Stimulated activated CD4-positive, alpha-beta T cell treated with anti-CD3 and anti-CD28 coated beads, TNF-alpha, amount 100 ng/mL, for 1 hour (primary cell): ENCODE data around the gene FRMD4A.
A peak's percentile ranks its signal among the peaks of the same experiment; 100 is the strongest.

Experiments used
- DNase-seq, 3 donors: peaks; one replicate each; pipeline ENCODE4 v3.0.0-alpha.2; 2020; ENCODE audit warnings: low read depth in 3 of 3, low spot score in 1 of 3

Gene FRMD4A

DNA sequence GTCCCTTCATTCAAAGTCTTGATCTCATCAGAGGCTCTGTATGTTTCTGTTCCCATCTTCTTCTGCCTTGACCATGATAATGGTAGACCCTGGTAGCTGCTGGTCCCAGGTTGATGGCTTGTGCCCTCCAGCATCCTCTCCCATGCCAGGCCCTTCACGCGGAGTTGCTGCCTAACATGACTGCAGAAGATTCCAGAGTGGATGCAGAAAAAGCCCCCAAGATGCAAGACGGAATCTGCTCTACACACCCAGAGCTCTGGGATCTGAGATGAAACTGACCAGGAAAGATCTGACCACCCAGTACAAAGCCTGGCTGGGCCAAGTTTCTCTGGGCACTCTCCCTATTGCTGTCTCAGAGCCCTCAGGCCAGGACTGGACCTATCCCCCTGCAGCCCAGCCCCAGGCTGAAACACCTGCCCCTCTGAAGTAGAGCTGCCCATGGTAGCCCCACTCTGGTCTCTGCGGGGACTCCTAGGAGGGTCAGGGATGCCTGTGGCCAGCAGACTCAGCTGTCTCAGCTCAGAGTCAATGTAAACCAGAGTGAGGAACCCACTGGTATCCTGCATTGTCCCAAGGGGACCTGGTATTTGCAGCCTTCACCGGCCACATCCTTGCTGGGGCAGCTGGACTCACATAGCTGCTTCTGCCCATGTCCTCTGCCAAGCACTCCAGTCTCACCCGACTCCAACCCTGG, 9.5 kb upstream of the FRMD4A start:
- no peak for DNase-seq

GRCh38 chr10:14336736-14337135, 6.0 kb upstream of the FRMD4A start:
- DNase-seq = no peak

DNA sequence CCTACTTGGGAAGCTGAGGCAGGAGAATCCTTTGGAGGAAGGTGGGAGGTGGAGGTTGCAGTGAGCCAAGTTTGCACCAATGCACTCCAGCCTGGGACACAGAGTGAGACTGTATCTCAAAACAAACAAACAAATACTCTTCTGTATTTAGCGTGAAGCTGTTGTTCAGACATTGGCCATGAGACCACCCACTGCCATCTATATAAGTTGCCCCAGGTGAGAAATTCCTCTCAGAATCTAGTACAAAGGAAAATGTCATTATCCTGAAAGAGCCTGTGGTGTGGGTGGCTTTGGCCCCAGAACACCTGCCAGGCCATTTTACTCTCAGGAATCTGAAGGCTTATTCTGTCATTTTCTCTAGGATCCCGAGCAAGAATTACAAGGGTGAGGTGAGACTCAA, 4.0 kb upstream of the FRMD4A start:
- no peak for DNase-seq

- no peak for DNase-seq
Measured at GRCh38 chr10:14333606-14334005, 2.9 kb upstream of the FRMD4A start.

GRCh38 chr10:14332903-14333302, 2.2 kb upstream of the FRMD4A start:
- DNase-seq = no peak

DNA sequence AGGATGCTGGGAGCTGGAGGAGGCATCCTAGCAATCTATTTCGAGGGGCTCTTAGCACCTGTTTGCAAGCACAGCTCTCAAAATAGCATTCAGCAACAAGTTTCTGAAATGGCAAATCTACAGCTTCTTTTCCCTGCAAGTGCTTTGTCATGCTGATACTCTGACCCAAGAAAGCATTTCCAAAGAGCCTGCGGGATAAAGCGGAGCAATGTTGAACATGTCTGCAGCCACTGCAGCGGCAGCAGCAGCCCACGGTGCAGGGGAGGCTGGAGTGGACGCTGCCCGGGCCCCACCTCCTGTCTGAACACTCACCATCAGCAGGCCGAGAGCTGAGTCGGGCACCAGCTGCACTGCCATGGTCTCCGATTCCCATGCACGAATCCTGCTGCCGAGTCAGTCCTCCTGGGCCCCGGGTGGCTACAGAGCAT, 964 bp downstream of the FRMD4A start:
- no peak for DNase-seq

DNA sequence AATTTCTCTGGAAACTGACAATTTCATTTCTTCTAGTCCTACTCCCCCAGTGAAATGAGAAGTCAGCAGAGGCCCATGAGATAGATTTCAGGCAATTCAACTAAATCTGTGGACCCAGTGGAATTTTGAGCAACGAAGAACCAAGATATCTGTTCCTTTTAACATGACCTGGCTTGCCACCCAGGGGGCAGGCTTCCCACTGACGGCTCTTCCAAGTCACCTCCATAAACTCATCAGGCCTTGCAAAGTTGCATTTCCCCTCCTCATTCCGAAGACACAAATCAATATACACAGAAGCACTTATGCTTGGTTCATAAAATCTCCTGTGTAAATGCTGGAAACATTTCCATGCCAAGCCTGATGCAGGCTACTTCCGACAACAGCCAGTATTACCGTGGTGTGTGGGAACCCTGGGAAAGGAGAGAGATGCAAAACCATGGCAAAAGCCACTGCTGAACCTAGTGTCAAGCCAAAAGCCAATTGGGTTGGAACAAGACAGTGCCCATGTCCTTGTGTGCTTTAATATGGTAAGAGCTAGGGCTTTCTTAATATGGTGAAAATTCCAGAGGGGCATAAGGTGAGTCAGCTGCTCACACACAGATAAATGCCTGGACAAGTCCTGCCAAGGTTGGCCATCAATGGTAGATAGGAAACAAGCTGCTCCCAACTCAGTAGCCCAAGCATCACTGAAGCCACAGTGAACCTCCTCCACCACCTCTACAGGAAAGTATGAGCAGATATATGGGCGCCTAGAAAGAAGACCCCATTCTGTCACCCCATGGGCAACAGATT, 1.6 kb downstream of the FRMD4A start:
- DNase-seq = no peak

DNA sequence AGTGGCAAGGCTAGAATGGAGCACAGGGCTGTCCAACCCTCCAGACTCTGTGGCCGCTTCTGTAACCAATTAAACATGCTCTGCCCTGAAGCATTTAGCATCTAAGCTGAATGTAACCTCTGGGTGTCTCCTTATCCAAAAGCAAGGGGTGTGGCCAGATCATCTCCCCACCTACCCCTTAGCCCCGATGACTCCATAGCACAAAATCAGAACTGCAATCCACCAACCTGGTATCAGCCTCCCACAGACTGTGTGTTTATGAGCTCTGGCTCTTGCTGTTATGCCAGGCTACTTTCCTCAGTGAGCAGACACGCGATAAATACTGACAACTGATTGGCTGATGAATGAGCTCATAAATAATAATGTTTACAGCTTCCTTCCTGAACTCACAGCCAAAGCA, 3.2 kb downstream of the FRMD4A start:
- no peak for DNase-seq

DNA sequence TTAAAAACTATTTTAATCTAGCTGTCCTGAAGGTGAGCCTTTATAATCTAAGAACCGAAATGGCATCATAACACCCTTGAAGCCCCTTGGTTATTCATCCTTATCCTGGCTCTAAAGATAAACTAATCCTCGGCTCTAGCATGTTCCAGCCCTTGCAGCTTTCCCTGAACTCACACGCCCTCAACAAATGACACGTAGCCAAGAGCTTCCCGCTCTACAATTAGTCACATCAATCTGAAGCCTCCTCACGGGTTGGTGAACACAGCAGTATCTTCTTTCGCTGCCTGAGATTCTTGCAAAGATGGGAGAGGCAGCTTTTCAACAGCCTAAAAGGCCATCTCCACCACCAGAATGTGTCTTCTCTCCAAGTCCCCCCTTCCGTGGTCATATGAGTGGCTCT, 4.1 kb downstream of the FRMD4A start:
- no peak for DNase-seq

DNA sequence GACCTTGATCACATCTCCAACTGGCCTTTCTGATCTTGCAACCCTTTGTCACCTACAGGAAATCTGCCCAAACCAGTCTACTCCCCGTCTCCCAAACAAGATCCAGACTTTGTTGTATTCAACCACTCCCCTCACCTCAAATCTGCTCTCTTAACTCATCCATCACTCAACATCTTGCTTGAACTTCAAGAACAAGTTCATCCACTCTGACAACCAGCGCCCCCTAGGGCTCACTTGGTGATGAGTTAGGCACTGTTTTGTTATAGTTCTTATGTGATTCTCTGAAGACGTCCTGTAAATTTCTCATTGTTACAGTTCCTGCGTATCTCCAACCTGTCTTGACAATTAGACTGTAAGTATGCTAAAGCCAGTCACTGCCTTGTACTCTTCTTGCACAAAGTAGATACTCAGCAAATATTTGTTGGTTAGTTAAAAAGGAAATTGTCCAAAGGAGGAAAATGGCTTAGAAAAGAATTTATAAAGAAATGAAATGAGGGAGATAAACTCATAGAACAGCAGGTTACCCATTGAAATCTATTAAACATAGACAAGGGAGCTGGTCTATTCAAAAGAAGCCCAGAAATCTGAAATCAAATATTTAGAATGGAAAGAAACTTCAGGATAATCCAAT, 5.3 kb downstream of the FRMD4A start:
- peak in 1 of 3 donors; percentile 56 for DNase-seq

DNA sequence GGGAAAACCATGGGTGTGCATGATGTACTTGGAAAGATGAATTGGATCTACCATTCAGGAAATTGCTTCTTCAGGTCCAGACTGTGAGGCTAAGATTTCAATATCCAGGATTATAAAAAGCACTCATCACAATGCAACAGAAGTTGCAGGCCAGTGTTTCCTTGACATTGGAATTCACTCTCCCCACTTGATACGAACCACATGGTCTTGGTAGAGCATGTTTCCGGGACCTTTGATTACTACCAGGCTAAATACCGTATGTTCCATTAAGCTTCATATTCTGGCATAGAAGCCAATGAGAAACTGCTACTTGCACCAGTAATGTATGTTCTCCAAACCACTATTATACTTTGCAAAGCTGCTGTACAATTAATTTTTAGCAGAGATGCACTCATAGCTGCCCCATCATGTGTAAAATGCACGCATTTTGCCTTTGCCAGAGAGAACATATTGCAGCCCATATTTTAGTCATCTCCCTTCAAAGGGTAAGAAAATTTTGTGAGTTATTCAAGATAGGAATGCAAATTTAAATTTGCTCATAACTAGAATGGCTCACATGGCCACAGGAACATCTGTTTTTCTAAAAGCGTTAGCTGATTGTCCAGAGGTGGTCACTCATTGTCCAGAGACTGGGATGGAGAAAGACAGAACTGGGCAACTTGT, 8.1 kb downstream of the FRMD4A start:
- no peak for DNase-seq

GRCh38 chr10:14318007-14318406, 12.7 kb downstream of the FRMD4A start:
- no peak for DNase-seq

DNA sequence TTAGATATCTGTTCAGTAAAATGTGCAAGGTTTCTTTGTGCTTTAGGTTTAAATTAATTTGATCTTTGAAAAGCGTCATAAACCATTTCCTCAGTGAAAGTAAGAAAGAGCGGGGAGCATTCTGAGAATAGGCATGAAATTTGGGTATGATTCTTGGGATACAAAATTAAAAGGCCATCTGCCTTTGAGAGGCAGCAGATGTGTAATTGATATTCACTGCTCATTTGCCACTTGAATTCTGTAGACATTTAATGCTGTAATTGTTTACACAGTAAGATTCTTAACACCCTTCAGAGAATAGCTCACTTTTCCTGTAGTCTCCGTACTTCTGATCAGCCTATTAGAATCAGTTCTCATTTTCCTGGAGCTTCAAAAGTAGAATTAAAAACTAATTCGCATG, 18.7 kb downstream of the FRMD4A start:
- no peak for DNase-seq

GRCh38 chr10:14311206-14311957, 19.3 kb downstream of the FRMD4A start:
- DNase-seq = no peak

DNA sequence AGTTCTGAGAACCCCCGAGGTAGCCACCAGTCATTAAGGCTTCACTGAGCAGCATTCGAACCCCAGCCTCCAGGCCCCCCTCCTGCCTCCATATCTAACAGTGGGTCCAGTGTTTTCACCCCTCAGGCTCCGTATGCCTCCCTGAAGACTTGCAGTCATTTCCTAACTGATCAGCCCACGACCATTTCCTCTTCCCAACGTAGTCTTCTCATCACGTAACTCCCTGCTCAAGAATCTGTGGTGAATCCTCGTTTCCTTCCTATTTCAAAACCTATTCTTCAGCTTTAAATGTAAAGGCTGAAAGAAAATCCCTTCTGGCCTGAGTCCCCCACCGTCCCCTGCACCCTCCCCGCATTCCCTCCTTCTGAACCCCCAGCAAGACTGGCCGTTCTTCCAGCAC, 21.1 kb downstream of the FRMD4A start:
- no peak for DNase-seq

- no peak for DNase-seq
Measured at GRCh38 chr10:14306190-14306589, 24.5 kb downstream of the FRMD4A start.

DNA sequence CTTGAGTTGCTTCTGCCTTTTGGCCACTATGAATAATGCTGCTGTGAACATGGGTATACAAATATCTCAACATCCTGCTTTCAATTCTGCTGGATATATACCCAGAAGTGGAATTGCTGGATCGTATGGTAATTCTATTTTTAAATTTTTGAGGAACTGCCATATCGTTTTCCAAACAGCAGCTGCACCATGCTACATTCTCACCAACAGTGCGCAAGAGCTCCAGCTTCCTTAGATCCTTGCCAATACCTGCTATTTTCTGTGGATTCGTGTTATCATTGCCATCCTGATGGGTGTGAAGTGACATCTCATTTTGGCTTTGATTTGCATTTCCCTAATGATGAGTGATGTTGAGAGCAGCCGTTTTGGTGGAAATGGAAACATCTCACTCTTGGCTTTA, 26.7 kb downstream of the FRMD4A start:
- no peak for DNase-seq

GRCh38 chr10:14302035-14302434, 28.7 kb downstream of the FRMD4A start:
- DNase-seq = no peak

DNA sequence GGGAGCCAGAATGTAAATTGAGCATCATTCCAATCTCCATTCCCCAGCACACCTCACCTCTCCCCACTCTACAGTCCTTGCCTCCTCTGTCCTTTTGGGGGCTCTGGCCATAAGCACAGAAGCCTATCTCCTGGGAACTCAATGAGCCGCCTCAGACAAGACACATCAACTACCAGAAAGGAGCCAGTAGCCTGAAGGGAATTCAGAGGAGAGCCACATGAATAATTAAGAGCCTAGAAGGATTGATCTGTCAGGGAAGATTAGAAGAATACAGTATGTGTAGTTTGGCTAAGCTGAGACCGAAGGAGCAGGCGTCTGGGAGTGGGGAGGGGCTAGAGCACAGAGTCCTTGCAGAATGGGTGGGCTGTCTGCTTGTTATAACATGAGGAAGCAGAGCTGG, 31.2 kb downstream of the FRMD4A start:
- DNase-seq = no peak

GRCh38 chr10:14296065-14296709, 34.5 kb downstream of the FRMD4A start:
- DNase-seq = no peak
